Measurements from ENCODE around the gene SHF. TPM values are rescaled to one million over a fixed set of nuclear protein-coding genes. Genes with fewer than 3 reads are reported as not detected.

Gene SHF
- total and polyA plus RNA-seq, 2 of the 8 experiments (the other 6 are each of a cell fraction or from before 2014, with no cell fraction given), result 13.1 to 26.7 TPM

- no peak for TF ChIP-seq HDAC6 (IDR thresholded peaks at IDR 0.05; ENCODE audit: low read depth, low read length)
- no peak for TF ChIP-seq E2F6 (IDR thresholded peaks at IDR 0.05)
- TF ChIP-seq BACH1 (IDR thresholded peaks at IDR 0.05; ENCODE audit: low read length), result no peak
- TF ChIP-seq CHD7 (IDR thresholded peaks at IDR 0.05; ENCODE audit: insufficient replicate concordance, low read length), result no peak
- TF ChIP-seq CEBPB (IDR thresholded peaks at IDR 0.05; ENCODE audit: low read depth, low read length), result no peak
- TF ChIP-seq SP1 (IDR thresholded peaks at IDR 0.05; ENCODE audit: low read depth, low read length), result no peak
- TF ChIP-seq RBBP5 (IDR thresholded peaks at IDR 0.05; ENCODE audit: borderline replicate concordance, low read depth, low read length), result no peak
Observed at GRCh38 chr15:45185069-45185779, 2.5 kb downstream of the SHF start (continued).
